Measurements from ENCODE around the gene ATOSA.

The ATOSA gene

DNA sequence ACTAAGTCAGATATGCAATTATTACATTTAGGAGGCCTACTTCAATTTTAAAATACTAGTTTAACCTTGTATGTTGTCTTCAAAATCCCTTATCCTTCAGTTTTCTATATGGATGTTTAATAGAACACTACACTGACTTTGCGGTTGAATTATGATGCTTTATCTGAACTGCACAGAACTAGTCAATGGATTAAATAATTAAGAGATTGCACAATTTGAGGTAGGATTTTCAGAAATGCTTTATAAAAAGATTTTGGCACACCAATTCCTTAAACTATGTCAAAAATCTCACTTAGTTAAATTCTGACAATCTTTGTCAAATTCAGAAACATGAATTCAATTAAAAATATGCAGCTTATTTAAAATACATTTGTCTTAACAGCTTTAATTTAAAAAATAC is 28.1 kb downstream of the ATOSA start:
- DNase-seq: no peak

DNA sequence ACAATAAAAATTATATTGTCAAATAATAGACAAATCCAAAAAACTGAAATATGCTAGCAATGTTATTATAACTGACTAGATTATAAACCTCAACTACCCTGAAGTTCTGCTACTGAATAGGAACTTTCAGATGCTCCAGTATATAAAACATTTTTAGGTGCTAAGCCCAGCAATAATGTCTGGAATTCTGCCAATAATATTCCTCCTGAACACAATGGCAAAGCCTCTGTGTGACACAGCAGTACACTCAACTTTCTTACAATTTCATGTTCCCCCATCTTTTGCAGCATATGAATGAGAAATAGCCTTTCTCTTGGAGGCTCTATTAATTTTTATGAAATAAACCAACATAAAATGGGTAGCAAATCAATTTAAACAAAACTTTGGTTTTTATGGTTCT is 29.5 kb downstream of the ATOSA start:
- no peak for DNase-seq

DNA sequence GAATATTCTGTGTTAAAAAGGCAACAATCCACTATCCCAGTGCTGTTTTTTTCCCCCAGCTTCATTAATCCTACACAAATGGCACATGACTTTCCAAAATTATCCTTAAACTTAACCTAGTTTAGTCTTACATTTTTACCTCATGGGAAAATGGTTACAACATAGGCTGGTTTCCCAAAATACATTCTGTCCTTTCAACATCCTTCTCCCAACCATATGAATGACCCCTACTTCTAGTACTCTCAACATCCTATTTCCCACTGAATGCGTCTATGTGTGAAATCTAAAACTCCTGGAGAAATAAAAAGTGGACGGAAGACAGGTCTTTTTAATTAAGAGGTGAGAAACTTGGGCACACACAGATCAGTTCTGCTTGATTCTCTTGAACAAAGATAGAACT is 33.3 kb downstream of the ATOSA start:
- DNase-seq: no peak

DNA sequence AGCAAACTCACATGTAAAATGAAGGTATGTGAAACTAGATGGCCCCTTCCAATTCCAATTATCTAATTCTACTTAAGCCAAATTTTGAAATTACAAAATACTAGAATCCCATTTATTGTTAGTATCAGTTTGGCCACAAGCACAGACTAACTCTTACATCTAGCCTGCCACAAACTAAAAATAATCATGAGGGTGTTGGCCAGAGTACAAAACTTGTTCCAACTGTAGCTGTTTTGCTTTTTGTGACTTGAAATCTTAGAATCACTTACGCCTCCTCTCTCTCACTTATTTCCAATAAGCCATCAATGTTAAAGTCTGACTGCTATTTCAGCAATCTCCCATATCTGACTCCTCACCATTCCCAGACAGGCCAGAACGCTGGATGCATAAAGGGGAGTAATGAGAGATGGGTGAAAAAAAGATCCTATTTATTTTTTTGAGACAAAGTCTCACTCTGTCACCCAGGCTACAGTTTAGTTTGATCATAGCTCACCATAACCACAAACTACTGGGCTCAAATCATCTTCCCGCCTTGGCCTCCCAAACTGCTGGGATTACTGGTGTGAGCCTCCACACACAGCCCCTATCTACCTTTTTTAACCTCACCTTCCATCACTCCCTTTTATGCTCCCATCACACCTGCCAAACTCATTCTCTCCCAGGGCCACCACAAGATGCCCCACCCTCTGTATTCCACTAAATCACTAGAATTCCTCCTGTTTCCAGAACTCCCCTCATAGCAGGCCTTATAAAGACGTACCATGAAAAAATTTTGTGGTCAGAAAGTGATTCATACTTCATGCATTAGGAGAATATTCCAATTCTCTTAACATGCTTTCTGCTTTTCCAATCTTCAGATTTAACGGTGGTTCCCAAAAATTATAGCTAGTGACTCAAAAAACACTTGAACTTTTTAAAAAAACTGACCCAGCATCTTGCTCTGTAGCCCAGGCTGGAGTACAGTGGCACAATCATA is 36.5 kb downstream of the ATOSA start:
- no peak for DNase-seq

DNA sequence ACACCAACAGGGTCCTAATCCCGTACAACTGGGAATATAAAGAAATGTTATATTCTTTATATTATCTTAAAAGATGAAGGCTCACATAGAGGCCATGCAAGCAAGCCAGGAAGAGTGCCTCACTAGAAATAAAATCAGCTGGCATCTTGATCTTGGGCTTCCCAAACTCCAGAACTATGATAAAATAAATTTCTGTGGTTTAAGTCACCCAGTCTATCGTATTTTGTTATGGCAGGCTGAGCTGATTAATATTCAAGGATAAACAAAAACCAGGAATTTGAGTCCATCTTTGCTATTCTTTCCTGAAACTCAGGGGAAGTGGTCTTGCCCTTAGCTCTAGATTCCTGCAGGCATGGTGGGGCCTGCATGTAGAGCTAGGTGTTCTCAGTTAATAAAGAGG is 42.7 kb downstream of the ATOSA start:
- no peak for DNase-seq

DNA sequence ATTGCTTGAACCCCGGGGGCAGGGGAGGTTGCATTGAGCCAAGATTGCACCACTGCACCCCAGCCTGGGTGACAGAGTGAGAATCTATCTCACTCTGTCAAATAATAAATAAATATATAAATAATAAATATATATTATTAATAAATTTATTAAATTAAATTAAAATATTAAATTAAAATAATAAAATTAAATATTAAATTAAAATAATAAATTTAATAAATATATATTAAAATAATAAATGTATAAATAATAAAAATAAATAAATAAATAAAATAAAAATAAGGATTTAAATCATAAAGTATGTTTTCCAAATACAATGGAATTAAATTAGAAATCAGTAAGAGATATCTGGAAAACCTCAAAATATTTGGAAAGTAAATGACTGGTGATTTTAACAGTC is 43.3 kb downstream of the ATOSA start:
- DNase-seq: no peak
